Caco-2 (cell line): ENCODE measurements around the gene CFAP61. TPM values are rescaled to one million over a fixed set of nuclear protein-coding genes. Genes with fewer than 3 reads are reported as not detected.

Experiments used
- BruUV-seq: library from RNA; stranded (reverse); fragments of 400-500 nt; replicated peaks from 2 replicates; lab custom pipeline; 2021; lab: Mats Ljungman, UMichigan
- CTCF ChIA-PET: fragments of 300-600 bp; sonication (Branson Sonifier 250); formaldehyde crosslinking; loops from one replicate; lab custom pipeline; 2022; ENCODE audit warnings: antibody characterized with exemption; lab: Charles Lee
- POLR2A ChIA-PET: fragments of 300-600 bp; sonication (Branson Sonifier 250); formaldehyde crosslinking; loops from one replicate; lab custom pipeline; 2022; ENCODE audit warnings: antibody characterized with exemption; lab: Charles Lee
- DNase-seq, 2 experiments: peaks; one replicate each; pipeline versions ENCODE4 v3.0.0 to v3.0.0-alpha.2; 2020 to 2022
- H3K27me3 ChIP-seq: replicated peaks from 2 replicates; pipeline ENCODE4 v1.6.0; 2011; ENCODE audit warnings: low read length; ENCODE audit not compliant: control insufficient read depth, insufficient read depth
- H3K36me3 ChIP-seq: 2 replicates; pipeline ENCODE4 v1.5.1; 2011; ENCODE audit warnings: low read length; ENCODE audit not compliant: control insufficient read depth, insufficient read depth
- H3K4me1 ChIP-seq: fragments of 250-450 bp; sonication (Bioruptor Pico); 2 replicates; pipeline ENCODE4 v1.5.1; 2020; ENCODE audit warnings: mild to moderate bottlenecking
- H3K4me3 ChIP-seq: 2 replicates; pipeline ENCODE4 v1.5.1; 2011; ENCODE audit warnings: low read depth, mild to moderate bottlenecking, control low read depth, low read length
- H3K9me3 ChIP-seq: fragments of 250-450 bp; sonication (Bioruptor Pico); 2 replicates; pipeline ENCODE4 v1.5.1; 2020; ENCODE audit warnings: mild to moderate bottlenecking, moderate library complexity
- H3K27ac Mint-ChIP-seq: one replicate; pipeline ENCODE4 v1.8.0; 2022; ENCODE audit warnings: mixed read lengths; ENCODE audit not compliant: unreplicated experiment
- H3K27me3 Mint-ChIP-seq: one replicate; pipeline ENCODE4 v1.8.0; 2022; ENCODE audit warnings: mixed read lengths; ENCODE audit not compliant: insufficient read depth, unreplicated experiment
- H3K36me3 Mint-ChIP-seq: one replicate; pipeline ENCODE4 v1.8.0; 2022; ENCODE audit warnings: mild to moderate bottlenecking, mixed read lengths; ENCODE audit not compliant: insufficient read depth, unreplicated experiment
- H3K4me1 Mint-ChIP-seq: one replicate; pipeline ENCODE4 v1.8.0; 2022; ENCODE audit warnings: low read depth, mixed read lengths; ENCODE audit not compliant: unreplicated experiment
- H3K4me3 Mint-ChIP-seq: one replicate; pipeline ENCODE4 v1.8.0; 2022; ENCODE audit warnings: mild to moderate bottlenecking, moderate library complexity, mixed read lengths; ENCODE audit not compliant: unreplicated experiment
- H3K9me3 Mint-ChIP-seq: one replicate; pipeline ENCODE4 v1.8.0; 2022; ENCODE audit warnings: mixed read lengths; ENCODE audit not compliant: unreplicated experiment
- CTCF ChIP-seq, 2 experiments: fragments of 200-600 bp in 1 of 2; IDR thresholded peaks; 1 replicate in 1 of 2; 2 replicates in 1 of 2; pipeline versions ENCODE4 v1.5.1 to v1.8.0; 2011 to 2022; ENCODE audit warnings: antibody characterized with exemption in 1 of 2, control low read depth in 1 of 2, inconsistent platforms in 1 of 2, low read depth in 1 of 2, low read length in 1 of 2, mild to moderate bottlenecking in 1 of 2, moderate library complexity in 1 of 2; ENCODE audit not compliant: insufficient read depth in 1 of 2, severe bottlenecking in 1 of 2, unreplicated experiment in 1 of 2
- intact Hi-C: fragments of 100-400 bp; cut with micrococcal nuclease; formaldehyde crosslinking; loops from one replicate; pipeline ENCODE4 v1.10.0; 2022; ENCODE audit not compliant: unreplicated experiment
- total RNA-seq: library from RNA; stranded (reverse); gene quantifications from 2 replicates; pipeline ENCODE4 v1.2.3, GENCODE V29; 2022

Gene CFAP61
- total RNA-seq, 1 experiment from 2014 or later, result not detected

GRCh38 chr20:20203784-20204183, 151.5 kb downstream of the CFAP61 start:
- H3K4me3 ChIP-seq, result no peak overlapping the region
- H3K9me3 ChIP-seq, result no peaks in the 10 kb centered on the region
- Mint-ChIP-seq H3K4me1 (peaks cover 7% of the 10 kb centered on the region), H3K36me3 (no peaks in the 10 kb centered on the region), H3K27me3 (no peaks in the 10 kb centered on the region), H3K4me3 (no peak overlapping the region), H3K27ac (no peak overlapping the region), H3K9me3 (no peaks in the 10 kb centered on the region)
- CTCF ChIA-PET, result no interaction called here
- intact Hi-C loops, result no loop called here
- no peaks in the 10 kb centered on the region for H3K4me1 ChIP-seq
- BruUV-seq, result no TSS peak
- 0 out of 2 replicates have a peak, but pooled peaks cover 1% of the 10 kb centered on the region for H3K27me3 ChIP-seq
- DNase-seq, result no peak
- POLR2A ChIA-PET, result no interaction called here
- H3K36me3 ChIP-seq, result no peaks in the 10 kb centered on the region
- no peak for TF ChIP-seq CTCF (IDR thresholded peaks at IDR 0.05; ENCODE audit: insufficient read depth in 1 of 2, low read depth in 1 of 2, low read length in 1 of 2, severe bottlenecking in 1 of 2, unreplicated experiment in 1 of 2)

- H3K4me3 Mint-ChIP-seq, result no peak overlapping the region
- no peaks in the 10 kb centered on the region for H3K36me3 ChIP-seq
- intact Hi-C loops, result no loop called here
- CTCF ChIA-PET, result no interaction called here
- TF ChIP-seq CTCF (IDR thresholded peaks at IDR 0.05; ENCODE audit: insufficient read depth in 1 of 2, low read depth in 1 of 2, low read length in 1 of 2, severe bottlenecking in 1 of 2, unreplicated experiment in 1 of 2), result no peak
- 0 out of 2 replicates have a peak, but pooled peaks cover 1% of the 10 kb centered on the region for H3K27me3 ChIP-seq
- no peak overlapping the region for H3K4me3 ChIP-seq
- no peak for DNase-seq
- no peak overlapping the region for H3K27ac Mint-ChIP-seq
- H3K36me3 Mint-ChIP-seq, result no peaks in the 10 kb centered on the region
- POLR2A ChIA-PET, result no interaction called here
- BruUV-seq, result no TSS peak
- H3K9me3 Mint-ChIP-seq, result no peaks in the 10 kb centered on the region
- no peaks in the 10 kb centered on the region for H3K9me3 ChIP-seq
- H3K4me1 ChIP-seq, result no peaks in the 10 kb centered on the region
- H3K4me1 Mint-ChIP-seq, result peaks cover 7% of the 10 kb centered on the region
- H3K27me3 Mint-ChIP-seq, result no peaks in the 10 kb centered on the region
Measured at GRCh38 chr20:20204256-20204655, 151.9 kb downstream of the CFAP61 start.

- CTCF ChIA-PET, result no interaction called here
- Histone ChIP-seq H3K36me3 (no peaks in the 10 kb centered on the region), H3K4me1 (no peaks in the 10 kb centered on the region), H3K27me3 (0 out of 2 replicates have a peak, but pooled peaks cover 1% of the 10 kb centered on the region), H3K4me3 (no peak overlapping the region), H3K9me3 (no peaks in the 10 kb centered on the region)
- Mint-ChIP-seq H3K36me3 (no peaks in the 10 kb centered on the region), H3K27ac (no peak overlapping the region), H3K27me3 (no peaks in the 10 kb centered on the region), H3K4me1 (no peaks in the 10 kb centered on the region), H3K9me3 (no peaks in the 10 kb centered on the region), H3K4me3 (no peak overlapping the region)
- no peak for TF ChIP-seq CTCF (IDR thresholded peaks at IDR 0.05; ENCODE audit: insufficient read depth in 1 of 2, low read depth in 1 of 2, low read length in 1 of 2, severe bottlenecking in 1 of 2, unreplicated experiment in 1 of 2)
- intact Hi-C loops, result no loop called here
- no peak for DNase-seq
- BruUV-seq, result no TSS peak
- POLR2A ChIA-PET, result no interaction called here
Measured at GRCh38 chr20:20205141-20205861, 153.0 kb downstream of the CFAP61 start.
